Choroid plexus epithelial cell (primary cell): Measurements from ENCODE around the gene PSEN2.

ENCODE experiments used
- DNase-seq: peaks from one replicate; pipeline ENCODE4 v3.0.0-alpha.2; 2010; ENCODE audit warnings: low read depth
- H3K4me3 ChIP-seq: 2 replicates; pipeline ENCODE4 v1.5.1; 2011; ENCODE audit warnings: low read depth, mild to moderate bottlenecking, control low read depth, low read length, moderate library complexity
- CTCF ChIP-seq: conservative IDR thresholded peaks from 2 replicates; pipeline ENCODE4 v1.5.1; 2011; ENCODE audit warnings: low read depth, mild to moderate bottlenecking, control low read depth, inconsistent platforms, low read length, moderate library complexity

PSEN2 gene

GRCh38 chr1:226892524-226892875 is 22.1 kb downstream of the PSEN2 start:
- DNase-seq: no peak
- no peak for TF ChIP-seq CTCF
- no peak overlapping the region for H3K4me3 ChIP-seq

GRCh38 chr1:226893936-226894335 is 23.5 kb downstream of the PSEN2 start:
- DNase-seq: no peak
- no peak for TF ChIP-seq CTCF

GRCh38 chr1:226894826-226895225 is 24.4 kb downstream of the PSEN2 start:
- TF ChIP-seq CTCF: no peak
- no peak for DNase-seq
- H3K4me3 ChIP-seq: no peak overlapping the region

More at GRCh38 chr1:226893936-226894335, 23.5 kb downstream of the PSEN2 start:
- no peak overlapping the region for H3K4me3 ChIP-seq

- no peak for TF ChIP-seq CTCF
- no peak for DNase-seq
- H3K4me3 ChIP-seq: no peak overlapping the region
Measured at GRCh38 chr1:226895644-226896043, 25.2 kb downstream of the PSEN2 start.

GRCh38 chr1:226898246-226898645 is 27.8 kb downstream of the PSEN2 start:
- no peak for TF ChIP-seq CTCF
- no peak for DNase-seq
- H3K4me3 ChIP-seq: no peak overlapping the region

GRCh38 chr1:226901421-226901820 is 31.0 kb downstream of the PSEN2 start:
- no peak for TF ChIP-seq CTCF
- no peak overlapping the region for H3K4me3 ChIP-seq
- no peak for DNase-seq

- DNase-seq: no peak
- H3K4me3 ChIP-seq: no peak overlapping the region
- TF ChIP-seq CTCF: no peak
Measured at GRCh38 chr1:226902601-226903000, 32.2 kb downstream of the PSEN2 start.
